Activated naive CD4-positive, alpha-beta T cell treated with anti-CD3 and anti-CD28 coated beads for 36 hours (primary cell): Measurements from ENCODE around the gene CDK15. TPM values are rescaled to one million over a fixed set of nuclear protein-coding genes. Genes with fewer than 3 reads are reported as not detected.

Experiments
- CTCF ChIA-PET: fragments of 350-600 bp; sonication (Branson Sonifier 250); formaldehyde crosslinking; loops from one replicate; lab custom pipeline; 2021; ENCODE audit warnings: antibody characterized with exemption; lab: Charles Lee
- DNase-seq: peaks from one replicate; pipeline ENCODE4 v3.0.0-alpha.2; 2020
- H3K27ac Mint-ChIP-seq: one replicate; pipeline ENCODE4 v1.8.0; 2021; ENCODE audit warnings: mild to moderate bottlenecking, mixed read lengths
- H3K27me3 Mint-ChIP-seq: one replicate; pipeline ENCODE4 v1.8.0; 2021; ENCODE audit warnings: low read depth, mixed read lengths
- H3K36me3 Mint-ChIP-seq: one replicate; pipeline ENCODE4 v1.8.0; 2021; ENCODE audit warnings: low read depth, mixed read lengths
- H3K4me1 Mint-ChIP-seq: one replicate; pipeline ENCODE4 v1.8.0; 2021; ENCODE audit warnings: low read depth, mixed read lengths
- H3K4me3 Mint-ChIP-seq: one replicate; pipeline ENCODE4 v1.8.0; 2021; ENCODE audit warnings: mild to moderate bottlenecking, moderate library complexity, mixed read lengths
- H3K9me3 Mint-ChIP-seq: one replicate; pipeline ENCODE4 v1.8.0; 2021; ENCODE audit warnings: mixed read lengths
- intact Hi-C: fragments of 100-400 bp; cut with micrococcal nuclease; formaldehyde crosslinking; loops from one replicate; pipeline ENCODE4 v1.15.1; 2023
- total RNA-seq, 2 experiments: library from RNA; stranded (reverse); gene quantifications; one replicate each; pipeline ENCODE4 v1.2.3, GENCODE V29; 2021

Gene CDK15
- total RNA-seq, 2 experiments from 2014 or later: not detected

DNA sequence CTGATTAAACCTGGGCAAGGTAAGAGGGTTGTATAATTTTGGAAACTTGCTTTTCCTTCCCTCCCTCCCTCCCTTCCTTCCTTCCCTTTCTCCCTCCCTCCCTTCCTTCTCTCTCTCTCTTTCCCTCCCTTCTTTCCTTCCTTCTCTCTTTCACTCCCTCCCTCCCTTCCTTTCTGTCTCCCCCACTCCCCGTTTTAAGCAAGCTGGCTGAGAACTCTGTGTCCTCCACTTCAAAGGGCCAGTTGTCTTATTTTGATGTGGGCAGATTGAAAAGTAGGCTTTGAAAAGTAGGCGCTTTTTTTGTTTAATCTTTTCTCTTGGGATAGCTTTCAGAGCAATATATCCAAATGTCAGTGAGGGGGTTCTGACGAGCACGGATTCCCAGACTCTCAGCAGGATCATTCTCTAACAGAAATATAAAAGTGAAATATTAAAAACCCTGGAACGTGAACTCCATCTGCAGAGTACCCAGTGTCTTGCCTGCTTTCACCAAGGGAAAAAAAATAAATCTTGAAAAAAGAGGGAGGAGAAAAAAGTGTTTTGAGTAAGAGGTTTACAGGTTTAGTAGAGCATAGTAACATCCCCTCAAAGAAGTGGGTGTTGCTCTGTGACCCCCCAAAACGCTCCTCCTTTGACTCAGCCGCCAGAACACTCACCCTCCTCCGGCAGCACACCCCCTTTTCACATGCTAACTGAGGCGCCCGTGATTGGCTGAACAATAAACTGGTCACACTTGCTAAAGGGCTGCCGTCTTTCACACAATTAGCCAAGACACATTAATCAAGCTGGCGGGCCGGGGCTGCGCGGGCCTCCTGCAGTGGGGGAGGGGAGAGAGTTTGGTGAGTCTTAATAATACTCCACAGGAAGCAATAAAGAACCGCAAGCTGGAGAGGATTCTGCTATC, 52.2 kb downstream of the CDK15 start:
- H3K27me3 Mint-ChIP-seq: peaks cover 6% of the 10 kb centered on the region
- CTCF ChIA-PET: interaction anchor here (0.7 to 3.4 kb wide), 4 partner anchors 10 to 540 kb away, joined by 3 to 57 read pairs (median 5); no protein-coding TSS in a partner anchor
- no peaks in the 10 kb centered on the region for H3K36me3 Mint-ChIP-seq
- intact Hi-C loops: loop anchor here (5.0 kb wide), 1 partner anchor 61 kb away; no protein-coding TSS in a partner anchor
- DNase-seq: peak; percentile 60
- H3K27ac Mint-ChIP-seq: no peak overlapping the region
- peak overlapping the region; percentile 39 for H3K4me3 Mint-ChIP-seq
- peaks cover 17% of the 10 kb centered on the region for H3K4me1 Mint-ChIP-seq
- H3K9me3 Mint-ChIP-seq: no peaks in the 10 kb centered on the region

DNA sequence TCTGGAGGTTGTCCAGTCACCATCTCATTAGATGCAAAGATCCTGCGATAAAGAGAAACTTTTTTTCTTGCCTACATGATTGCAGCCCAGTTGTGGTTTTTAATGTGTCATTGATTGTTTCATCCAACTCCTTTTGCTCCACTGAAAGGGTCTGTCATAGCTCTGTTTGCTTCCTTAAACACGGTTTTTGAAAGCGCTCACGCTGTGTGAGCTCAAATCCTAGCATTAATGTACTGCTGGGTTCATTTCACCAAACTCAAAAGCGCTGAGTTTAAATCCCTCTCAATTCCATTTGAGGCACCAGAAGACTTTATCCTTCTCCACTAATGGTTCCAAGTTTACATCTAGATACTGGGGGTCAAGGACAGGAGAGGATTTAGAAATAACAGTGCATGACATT, 53.6 kb downstream of the CDK15 start:
- Mint-ChIP-seq H3K27ac (no peak overlapping the region), H3K27me3 (peaks cover 7% of the 10 kb centered on the region), H3K4me3 (no peak overlapping the region), H3K36me3 (no peaks in the 10 kb centered on the region), H3K4me1 (peaks cover 17% of the 10 kb centered on the region), H3K9me3 (no peaks in the 10 kb centered on the region)
- DNase-seq: no peak
- CTCF ChIA-PET: interaction anchor here (0.7 to 3.4 kb wide), 14 partner anchors 12 to 331 kb away, joined by 3 to 57 read pairs (median 4); no protein-coding TSS in a partner anchor
- intact Hi-C loops: loop anchor here (1.0 to 5.0 kb wide), 4 partner anchors 63 to 318 kb away; partner anchors contain the start of gene FZD7

DNA sequence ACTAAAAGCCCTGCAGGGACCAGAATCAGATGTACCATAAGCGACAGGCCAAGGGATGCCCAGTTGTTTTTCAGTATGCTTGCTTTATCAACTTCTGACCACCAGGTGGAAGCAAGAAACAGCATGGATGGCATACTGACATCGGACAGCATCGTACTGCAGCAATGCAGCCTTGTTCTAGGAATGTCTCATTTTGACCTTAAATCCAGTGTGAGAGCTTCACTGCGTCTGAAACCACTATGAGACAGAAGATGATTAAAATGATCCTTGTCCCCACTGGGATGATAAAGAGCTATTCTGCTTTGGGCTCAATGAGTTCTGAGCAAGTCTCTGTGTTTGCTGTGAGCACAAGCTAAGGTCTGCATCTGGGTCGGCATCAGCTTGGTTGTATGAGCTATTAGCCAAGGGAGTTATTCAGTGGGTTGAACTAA, 54.3 kb downstream of the CDK15 start:
- Mint-ChIP-seq H3K9me3 (no peaks in the 10 kb centered on the region), H3K36me3 (no peaks in the 10 kb centered on the region), H3K4me3 (no peak overlapping the region), H3K27me3 (peaks cover 10% of the 10 kb centered on the region), H3K4me1 (peaks cover 17% of the 10 kb centered on the region), H3K27ac (no peak overlapping the region)
- intact Hi-C loops: loop anchor here (1.0 to 5.0 kb wide), 3 partner anchors 172 to 318 kb away; partner anchors contain the start of gene FZD7
- CTCF ChIA-PET: interaction anchor here (0.6 to 3.4 kb wide), 21 partner anchors 10 to 330 kb away, joined by 3 to 57 read pairs (median 3); no protein-coding TSS in a partner anchor
- peak; percentile 63 for DNase-seq

DNA sequence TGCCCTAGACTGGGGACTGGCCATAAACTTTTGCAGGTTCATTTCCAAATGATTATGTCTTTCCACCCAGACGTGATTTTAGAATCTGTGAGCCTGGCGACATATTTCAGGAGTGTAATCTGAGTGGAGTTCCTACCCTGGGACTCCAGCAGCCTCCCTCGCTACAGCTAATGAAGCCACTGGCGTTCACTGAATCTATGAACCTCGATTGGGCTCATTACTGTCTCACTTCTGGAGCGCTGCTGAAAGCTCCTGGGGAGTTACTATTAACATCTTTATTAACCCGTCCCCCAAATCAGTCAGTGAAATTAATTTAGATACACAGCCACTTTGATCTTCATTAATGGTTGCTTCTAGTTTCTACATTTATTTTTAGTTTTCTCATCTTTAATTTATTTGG, 56.5 kb downstream of the CDK15 start:
- intact Hi-C loops: loop anchor here (5.0 kb wide), 1 partner anchor 239 kb away; no protein-coding TSS in a partner anchor
- peaks cover 15% of the 10 kb centered on the region for H3K4me1 Mint-ChIP-seq
- H3K27ac Mint-ChIP-seq: no peak overlapping the region
- DNase-seq: no peak
- no peaks in the 10 kb centered on the region for H3K9me3 Mint-ChIP-seq
- CTCF ChIA-PET: no interaction called here
- H3K36me3 Mint-ChIP-seq: no peaks in the 10 kb centered on the region
- H3K27me3 Mint-ChIP-seq: peaks cover 11% of the 10 kb centered on the region
- no peak overlapping the region for H3K4me3 Mint-ChIP-seq

DNA sequence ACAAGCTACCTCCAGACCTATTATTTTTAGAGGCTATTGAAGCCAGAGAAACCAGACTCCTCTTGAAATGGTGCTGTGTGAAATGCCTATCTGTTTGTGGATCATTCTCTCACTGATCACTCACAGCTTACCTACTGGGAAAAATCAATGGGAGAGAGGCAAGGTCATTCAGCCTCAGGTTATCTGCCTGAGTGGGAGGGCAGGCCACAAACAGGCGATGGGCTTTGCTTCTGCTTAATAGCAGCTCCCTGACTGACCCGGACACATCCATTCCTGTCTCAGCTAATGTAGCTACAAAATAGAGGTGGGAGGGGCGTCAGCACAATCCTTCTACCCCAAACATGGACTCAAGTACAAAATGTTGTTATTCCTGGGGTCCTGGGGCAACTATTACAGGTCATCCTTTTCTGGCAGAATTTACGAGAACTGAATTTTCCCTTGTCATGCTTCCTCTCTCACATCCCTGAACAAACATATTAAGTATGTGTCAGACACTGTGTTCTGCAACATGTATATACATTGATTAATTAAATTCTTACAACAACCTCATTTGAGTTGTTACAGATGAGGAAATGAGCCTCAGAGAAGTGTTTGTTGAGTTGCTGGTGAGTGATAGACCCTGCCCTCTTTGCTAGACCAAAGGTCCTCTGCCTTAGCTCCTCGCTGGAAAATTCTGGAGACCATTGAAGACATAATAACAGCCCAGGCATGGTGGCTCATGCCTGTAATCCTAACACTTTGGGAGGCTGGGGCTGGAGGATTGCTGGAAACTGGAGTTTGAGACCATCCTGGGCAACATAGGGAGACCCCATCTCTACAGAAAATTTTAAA, 60.5 kb downstream of the CDK15 start:
- H3K27ac Mint-ChIP-seq: no peak overlapping the region
- no peaks in the 10 kb centered on the region for H3K4me1 Mint-ChIP-seq
- no peak overlapping the region for H3K4me3 Mint-ChIP-seq
- CTCF ChIA-PET: no interaction called here
- intact Hi-C loops: no loop called here
- H3K9me3 Mint-ChIP-seq: no peaks in the 10 kb centered on the region
- H3K27me3 Mint-ChIP-seq: peaks cover 7% of the 10 kb centered on the region
- no peaks in the 10 kb centered on the region for H3K36me3 Mint-ChIP-seq
- no peak for DNase-seq

DNA sequence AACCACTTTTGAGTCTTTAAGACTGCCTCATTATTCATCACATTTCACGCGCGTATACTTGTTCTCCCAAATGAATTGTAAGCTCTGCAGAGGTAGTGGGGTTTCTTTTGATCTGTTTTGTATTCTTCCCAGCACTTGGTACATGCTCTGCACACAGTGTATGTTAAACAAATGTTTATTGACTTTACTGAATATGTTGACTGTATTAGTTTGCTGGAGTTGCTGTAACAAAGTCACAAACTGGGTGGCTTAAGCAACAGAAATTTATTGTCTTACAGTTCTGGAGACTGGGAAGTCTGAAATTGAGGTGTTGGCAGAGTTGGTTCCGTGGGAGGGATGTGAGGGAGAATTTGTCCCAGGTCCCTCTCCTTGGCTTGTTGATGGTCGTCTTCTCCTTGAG, 65.1 kb downstream of the CDK15 start:
- no peak overlapping the region for H3K4me3 Mint-ChIP-seq

DNA sequence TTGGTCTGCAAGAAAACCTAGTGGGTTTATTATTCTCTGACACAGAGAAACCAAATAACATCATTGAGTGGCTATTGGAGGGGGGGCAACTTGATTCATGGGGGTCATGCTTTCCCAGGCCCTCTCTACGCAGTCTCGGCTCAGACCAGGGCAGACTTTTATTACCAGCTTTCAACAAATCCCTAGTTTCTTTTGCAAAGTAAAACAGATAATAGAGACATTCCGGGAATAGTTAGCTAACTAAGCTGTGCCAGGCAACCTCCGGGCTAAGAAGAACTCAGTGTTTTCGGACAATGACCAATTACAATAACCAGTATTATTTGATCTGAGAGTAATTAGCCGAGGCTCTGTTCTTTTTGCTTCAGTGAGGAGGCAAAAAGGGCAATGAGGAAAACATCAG, 66.3 kb downstream of the CDK15 start:
- Mint-ChIP-seq H3K9me3 (no peaks in the 10 kb centered on the region), H3K36me3 (no peaks in the 10 kb centered on the region), H3K27ac (no peak overlapping the region), H3K4me3 (no peak overlapping the region), H3K4me1 (no peaks in the 10 kb centered on the region), H3K27me3 (peaks cover 2% of the 10 kb centered on the region)
- intact Hi-C loops: no loop called here
- DNase-seq: no peak
- CTCF ChIA-PET: no interaction called here

More for the DNA sequence above, 65.1 kb downstream of the CDK15 start:
- Mint-ChIP-seq H3K9me3 (no peaks in the 10 kb centered on the region), H3K36me3 (no peaks in the 10 kb centered on the region), H3K27me3 (peaks cover 4% of the 10 kb centered on the region), H3K4me1 (no peaks in the 10 kb centered on the region), H3K27ac (no peak overlapping the region)
- no peak for DNase-seq
- intact Hi-C loops: no loop called here
- CTCF ChIA-PET: interaction anchor here (0.6 kb wide), 1 partner anchor 343 kb away, joined by 3 read pairs; no protein-coding TSS in a partner anchor

DNA sequence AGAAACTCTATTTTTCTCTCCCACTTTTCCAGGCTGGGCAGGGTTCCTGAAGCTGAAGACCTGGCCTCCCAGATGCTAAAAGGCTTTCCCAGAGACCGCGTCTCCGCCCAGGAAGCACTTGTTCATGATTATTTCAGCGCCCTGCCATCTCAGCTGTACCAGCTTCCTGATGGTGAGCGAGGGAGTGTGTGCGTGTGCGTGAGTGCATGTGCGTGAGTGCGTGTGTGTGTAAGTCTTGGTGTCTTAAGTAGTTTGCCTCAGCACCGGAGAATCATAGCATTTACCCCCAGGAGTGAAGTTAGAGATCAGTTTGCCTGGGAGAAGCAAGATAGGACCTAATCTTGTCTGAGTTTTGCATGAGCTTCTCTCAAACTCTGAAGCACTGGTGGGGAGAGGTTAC, 73.7 kb downstream of the CDK15 start:
- Mint-ChIP-seq H3K27me3 (peaks cover 23% of the 10 kb centered on the region), H3K36me3 (no peaks in the 10 kb centered on the region), H3K4me3 (no peak overlapping the region), H3K27ac (no peak overlapping the region), H3K9me3 (no peaks in the 10 kb centered on the region), H3K4me1 (peaks cover 20% of the 10 kb centered on the region)
- DNase-seq: no peak
- CTCF ChIA-PET: interaction anchor here (1.7 kb wide), 1 partner anchor 19 kb away, joined by 4 read pairs; no protein-coding TSS in a partner anchor
- intact Hi-C loops: no loop called here

DNA sequence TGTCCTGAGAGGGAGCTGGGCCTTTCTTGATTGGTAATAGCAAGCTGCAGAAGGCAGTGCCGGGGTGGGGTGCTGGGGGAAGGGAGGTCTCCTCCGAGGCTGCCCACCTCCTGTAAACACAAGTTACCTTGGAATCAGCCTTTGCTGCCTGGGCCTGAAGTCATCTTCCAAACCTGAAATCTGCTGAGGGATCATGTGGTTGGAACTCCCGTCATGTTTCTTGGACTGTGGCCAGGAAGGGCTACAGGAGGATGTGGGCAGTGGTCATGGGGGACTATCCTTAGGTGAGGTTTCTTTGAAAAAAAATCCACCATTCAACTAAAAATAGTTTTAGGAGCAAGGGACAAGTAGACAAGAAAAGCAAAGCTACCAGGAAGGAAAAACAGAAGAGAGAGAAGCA, 74.2 kb downstream of the CDK15 start:
- Mint-ChIP-seq H3K36me3 (no peaks in the 10 kb centered on the region), H3K27ac (no peak overlapping the region), H3K4me3 (no peak overlapping the region), H3K9me3 (no peaks in the 10 kb centered on the region), H3K27me3 (peaks cover 23% of the 10 kb centered on the region), H3K4me1 (peaks cover 20% of the 10 kb centered on the region)
- intact Hi-C loops: no loop called here
- no peak for DNase-seq
- CTCF ChIA-PET: interaction anchor here (0.6 to 1.7 kb wide), 3 partner anchors 20 to 979 kb away, joined by 3 to 4 read pairs (median 4); no protein-coding TSS in a partner anchor

DNA sequence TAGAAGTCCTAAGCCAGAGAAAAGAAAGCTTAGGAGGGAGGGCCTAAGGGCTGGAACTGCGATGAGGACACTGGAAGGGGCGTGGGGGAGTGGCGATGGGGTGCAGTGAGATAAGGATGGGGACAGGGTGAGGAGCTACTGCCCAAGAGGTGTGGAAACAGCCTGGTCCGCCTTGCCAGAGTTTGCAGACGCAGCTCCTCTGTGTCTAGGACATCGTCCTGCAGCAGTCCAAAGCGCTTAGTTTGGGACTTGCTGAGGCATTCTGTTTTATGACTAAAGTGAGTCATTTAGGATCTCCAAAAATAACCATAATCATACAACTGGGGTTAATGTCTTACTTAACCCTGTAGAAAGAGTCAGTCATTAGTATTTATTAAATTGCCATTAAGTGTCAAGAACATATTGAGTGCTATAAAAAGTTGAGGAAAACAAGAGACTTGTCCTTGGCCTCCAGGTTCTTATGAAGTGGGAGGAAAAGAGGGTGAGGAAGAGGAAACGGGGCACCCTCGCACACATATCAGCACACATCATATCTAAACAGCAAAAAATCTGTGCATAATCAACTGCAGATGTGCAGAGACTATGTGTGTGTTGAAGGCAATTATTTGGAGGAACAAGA, 74.8 kb downstream of the CDK15 start:
- no peak overlapping the region for H3K4me3 Mint-ChIP-seq
- DNase-seq: no peak
- peaks cover 20% of the 10 kb centered on the region for H3K4me1 Mint-ChIP-seq
- CTCF ChIA-PET: interaction anchor here (0.6 to 1.7 kb wide), 3 partner anchors 20 to 979 kb away, joined by 3 to 4 read pairs (median 4); no protein-coding TSS in a partner anchor
- no peaks in the 10 kb centered on the region for H3K9me3 Mint-ChIP-seq
- intact Hi-C loops: no loop called here
- H3K36me3 Mint-ChIP-seq: no peaks in the 10 kb centered on the region
- peaks cover 25% of the 10 kb centered on the region for H3K27me3 Mint-ChIP-seq
- no peak overlapping the region for H3K27ac Mint-ChIP-seq

DNA sequence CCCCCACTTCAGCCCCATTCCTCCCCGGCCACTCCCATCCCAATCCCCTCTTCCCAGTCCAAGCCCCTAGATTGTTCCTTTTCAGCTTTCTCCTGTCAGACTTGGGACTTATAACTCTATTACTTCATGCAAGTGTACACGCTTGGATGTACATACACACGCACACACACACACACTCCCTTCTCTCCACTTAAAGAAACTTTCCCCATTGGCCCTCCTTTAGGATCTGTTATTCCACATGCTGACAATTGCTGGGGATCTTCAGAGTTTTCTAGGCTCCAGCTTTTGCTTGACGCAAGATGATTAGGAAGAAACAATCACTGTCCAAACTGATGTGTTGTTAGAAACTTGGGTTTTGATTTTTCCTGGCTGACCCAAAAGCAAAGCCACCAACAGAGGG, 75.4 kb downstream of the CDK15 start:
- Mint-ChIP-seq H3K36me3 (no peaks in the 10 kb centered on the region), H3K4me1 (peaks cover 20% of the 10 kb centered on the region), H3K9me3 (no peaks in the 10 kb centered on the region), H3K4me3 (no peak overlapping the region), H3K27ac (no peak overlapping the region), H3K27me3 (peaks cover 25% of the 10 kb centered on the region)
- intact Hi-C loops: no loop called here
- DNase-seq: no peak
- CTCF ChIA-PET: no interaction called here
